Transverse colon (tissue), 4 donors: ENCODE results near the gene MEGF8.

Experiments
- EP300 ChIP-seq: sonication (generic); formaldehyde crosslinking; IDR thresholded peaks from one replicate; pipeline ENCODE4 v1.6.1; 2017; ENCODE audit warnings: antibody characterized with exemption, low read depth
- POLR2A ChIP-seq: fragments of 450-650 bp; IDR thresholded peaks from one replicate; pipeline ENCODE4 v1.6.1; 2016; ENCODE audit warnings: antibody characterized with exemption, mild to moderate bottlenecking, moderate library complexity
- POLR2AphosphoS5 ChIP-seq, 3 donors: sonication (generic); formaldehyde crosslinking; IDR thresholded peaks; one replicate each; pipeline ENCODE4 v1.6.1; 2016; ENCODE audit warnings: antibody characterized with exemption in 3 of 3
- TF ChIP-seq, protein P1 (sequence below), 5 experiments: fragments of 200-600 bp in 3 of 5; fragments of 450-650 bp in 2 of 5; sonication (generic) in 3 of 5; IDR thresholded peaks; 1 replicate in 2 of 5; 2 replicates in 3 of 5; pipeline ENCODE4 v1.5.1; 2016 to 2017; ENCODE audit warnings: antibody characterized with exemption in 5 of 5, inconsistent platforms in 3 of 5, mild to moderate bottlenecking in 2 of 5, moderate library complexity in 1 of 5

DNA sequence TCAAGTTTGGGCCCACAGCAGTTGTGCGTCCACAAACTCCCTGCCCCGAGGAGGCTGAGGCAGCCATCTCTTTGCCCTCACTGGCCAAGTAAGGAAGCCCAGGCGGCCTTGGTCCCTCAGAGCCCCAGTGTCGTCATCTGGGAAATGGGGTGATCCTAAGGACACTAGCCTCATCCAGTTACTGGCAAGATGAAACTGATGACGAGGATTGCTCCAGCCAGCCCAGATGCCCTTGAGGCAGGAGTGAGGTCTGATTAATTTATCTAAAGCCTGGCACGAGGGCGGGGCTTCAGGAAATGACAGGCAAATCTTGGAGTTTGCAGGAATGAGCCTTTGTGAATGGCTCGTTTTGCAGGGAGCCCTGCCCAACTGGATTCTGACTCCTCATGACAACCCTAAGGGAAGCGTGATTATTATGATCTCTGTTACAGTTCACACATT is 96.2 kb downstream of the MEGF8 start:
- TF ChIP-seq, protein P1, sequence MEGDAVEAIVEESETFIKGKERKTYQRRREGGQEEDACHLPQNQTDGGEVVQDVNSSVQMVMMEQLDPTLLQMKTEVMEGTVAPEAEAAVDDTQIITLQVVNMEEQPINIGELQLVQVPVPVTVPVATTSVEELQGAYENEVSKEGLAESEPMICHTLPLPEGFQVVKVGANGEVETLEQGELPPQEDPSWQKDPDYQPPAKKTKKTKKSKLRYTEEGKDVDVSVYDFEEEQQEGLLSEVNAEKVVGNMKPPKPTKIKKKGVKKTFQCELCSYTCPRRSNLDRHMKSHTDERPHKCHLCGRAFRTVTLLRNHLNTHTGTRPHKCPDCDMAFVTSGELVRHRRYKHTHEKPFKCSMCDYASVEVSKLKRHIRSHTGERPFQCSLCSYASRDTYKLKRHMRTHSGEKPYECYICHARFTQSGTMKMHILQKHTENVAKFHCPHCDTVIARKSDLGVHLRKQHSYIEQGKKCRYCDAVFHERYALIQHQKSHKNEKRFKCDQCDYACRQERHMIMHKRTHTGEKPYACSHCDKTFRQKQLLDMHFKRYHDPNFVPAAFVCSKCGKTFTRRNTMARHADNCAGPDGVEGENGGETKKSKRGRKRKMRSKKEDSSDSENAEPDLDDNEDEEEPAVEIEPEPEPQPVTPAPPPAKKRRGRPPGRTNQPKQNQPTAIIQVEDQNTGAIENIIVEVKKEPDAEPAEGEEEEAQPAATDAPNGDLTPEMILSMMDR (IDR thresholded peaks at IDR 0.05) = no peak
- TF ChIP-seq POLR2A (no peak), EP300 (no peak), POLR2AphosphoS5 (IDR thresholded peaks at IDR 0.05) (no peak)
